NCI-H2029 treated with DMSO at 0.1 percent for 48 hours (cell line): ENCODE measurements around the gene ZNF226.
"Not testable (repeated sequence)": the region's sequence is repeated elsewhere in the genome, so short reads cannot be mapped to it uniquely, and the experiment has no call there.

Experiments
- DNase-seq: peaks from one replicate; lab custom pipeline; 2025; lab: John Stamatoyannopoulos, UW

Gene ZNF226

DNA sequence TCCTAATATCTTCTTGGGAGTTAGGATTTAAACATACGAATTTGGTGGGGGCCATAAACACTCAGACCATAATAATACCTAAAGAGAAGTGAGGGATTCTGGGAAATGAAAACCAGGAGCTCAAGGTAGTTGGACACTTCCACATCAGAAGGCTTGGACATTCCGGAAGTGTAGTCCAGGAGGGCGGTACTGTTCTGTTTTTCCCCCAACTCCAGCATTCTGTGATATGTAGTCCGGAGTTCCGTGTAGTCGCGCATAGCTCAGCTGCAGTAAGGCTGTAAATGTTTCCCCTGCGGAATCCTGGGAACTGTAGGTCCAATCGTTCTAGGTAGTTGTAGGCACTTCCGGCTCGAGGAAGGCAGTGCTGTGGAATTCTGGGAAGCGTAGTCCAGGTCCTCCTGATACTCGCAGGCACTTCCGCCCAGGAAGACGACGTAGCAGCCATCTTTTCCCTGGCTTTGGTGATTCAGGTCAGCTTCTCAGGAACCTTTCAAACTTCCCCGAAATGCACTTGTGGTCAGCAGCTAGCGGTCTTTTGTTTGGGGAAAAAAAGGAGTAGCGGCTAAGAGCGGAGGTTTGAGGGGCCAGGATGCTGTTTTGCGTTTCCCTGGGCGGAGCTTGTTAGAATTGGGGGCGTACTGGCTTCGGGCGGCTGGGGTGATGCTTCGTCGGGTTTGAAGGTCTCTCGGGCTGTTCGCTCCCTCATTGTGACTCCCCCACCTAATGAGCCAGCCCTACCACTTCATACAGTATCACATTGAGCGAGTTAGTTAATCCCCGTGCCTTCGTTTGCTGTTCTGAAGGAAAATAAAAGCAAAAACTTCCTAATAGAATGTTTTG, at the start of gene ZNF226:
Gene ZNF226, plus strand, starts transcription at position 428 of the 840 bp plus-strand sequence. CDS start 4,981 bp downstream, outside the sequence.
- DNase-seq: peak; percentile 99

DNA sequence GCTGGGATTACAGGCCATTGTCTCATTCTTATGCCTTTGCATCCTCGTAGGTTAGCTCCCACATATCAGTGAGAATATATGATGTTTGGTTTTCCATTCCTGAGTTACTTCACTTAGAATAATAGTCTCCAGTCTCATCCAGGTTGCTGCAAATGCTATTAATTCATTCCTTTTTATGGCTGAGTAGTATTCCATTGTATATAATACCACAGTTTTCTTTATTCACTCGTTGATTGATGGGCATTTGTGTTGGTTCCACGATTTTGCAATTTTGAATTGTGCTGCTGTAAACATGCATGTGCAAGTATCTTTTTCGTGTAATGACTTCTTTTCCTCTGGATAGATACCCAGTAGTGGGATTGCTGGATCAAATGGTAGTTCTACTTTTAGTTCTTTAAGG, 43.7 kb upstream of the ZNF226 start:
- not testable (repeated sequence) for DNase-seq

DNA sequence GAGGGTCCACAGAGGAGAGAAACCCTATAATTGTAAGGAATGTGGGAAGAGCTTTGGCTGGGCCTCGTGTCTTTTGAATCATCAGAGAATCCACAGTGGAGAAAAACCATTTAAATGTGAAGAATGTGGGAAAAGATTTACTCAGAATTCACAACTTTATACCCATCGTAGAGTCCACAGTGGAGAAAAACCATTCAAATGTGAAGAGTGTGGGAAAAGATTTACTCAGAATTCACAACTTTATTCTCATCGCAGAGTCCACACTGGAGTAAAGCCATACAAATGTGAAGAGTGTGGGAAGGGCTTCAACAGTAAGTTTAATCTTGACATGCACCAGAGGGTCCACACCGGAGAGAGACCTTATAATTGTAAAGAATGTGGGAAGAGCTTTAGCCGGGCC, 32.9 kb upstream of the ZNF226 start:
- no peak for DNase-seq

DNA sequence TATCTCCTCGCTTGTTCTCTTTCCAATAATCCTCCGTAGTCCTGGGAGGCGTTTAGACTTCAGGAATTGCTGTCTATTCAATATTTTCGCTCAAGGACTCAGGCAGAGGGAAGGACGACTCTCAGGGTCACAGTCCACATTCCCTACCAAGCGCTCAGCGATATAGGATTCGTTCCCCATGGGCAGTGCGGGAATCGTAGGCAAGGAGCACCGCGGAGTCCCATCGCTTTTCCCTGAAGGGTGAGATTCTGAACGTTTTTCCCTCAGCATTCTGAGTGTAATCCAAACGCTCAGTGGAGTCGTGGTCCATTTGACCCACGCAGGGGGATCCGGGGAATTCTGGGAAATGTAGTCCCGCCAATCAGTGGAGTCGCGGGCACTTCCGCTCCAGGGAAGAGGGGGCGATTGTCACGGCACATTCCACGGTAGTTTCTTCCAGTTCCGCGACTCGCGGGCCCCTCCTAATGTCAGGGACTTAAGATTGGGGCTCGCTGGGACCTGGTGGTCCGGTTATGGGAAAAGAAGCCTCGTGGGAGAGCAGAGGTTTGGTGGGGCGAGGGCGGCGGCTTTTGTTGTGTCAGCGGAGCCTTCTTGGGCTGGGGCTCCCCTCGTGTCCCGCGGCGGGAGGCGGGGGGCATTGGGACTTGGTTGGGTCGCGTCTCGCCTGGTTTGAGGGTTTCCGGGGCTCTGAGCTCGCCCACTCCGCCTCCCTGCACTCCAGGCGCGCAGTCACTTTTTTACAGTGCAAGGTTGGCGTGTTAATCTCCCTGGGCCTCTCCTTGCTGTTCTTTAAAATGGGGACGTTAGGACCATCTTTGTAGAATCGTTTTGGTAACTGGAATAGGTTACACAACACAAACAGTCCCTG, 23.5 kb upstream of the ZNF226 start, which contains the start of gene ZNF234:
Gene ZNF234, plus strand, starts transcription at position 364 of the 868 bp plus-strand sequence. CDS start 3,079 bp downstream, outside the sequence.
- DNase-seq: peak; percentile 71

DNA sequence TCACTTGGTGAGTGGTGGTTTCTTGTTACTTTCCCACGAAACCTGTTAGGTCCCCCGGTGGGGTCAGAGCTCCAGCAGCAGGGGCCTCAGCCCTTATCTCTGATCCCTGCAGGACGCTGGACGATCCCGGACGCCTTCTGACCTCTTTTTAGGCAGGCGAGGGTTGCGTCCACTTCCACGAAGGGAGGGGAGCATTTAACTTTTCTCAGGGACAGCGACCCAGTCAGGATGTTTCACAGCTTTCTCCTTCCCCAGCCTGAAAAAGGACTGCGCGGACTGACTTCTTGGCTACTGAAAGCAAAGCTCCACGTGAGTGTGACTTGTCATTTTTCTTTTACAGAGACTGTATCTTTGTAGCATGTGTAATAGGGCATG, 22.9 kb upstream of the ZNF226 start:
- no peak for DNase-seq

DNA sequence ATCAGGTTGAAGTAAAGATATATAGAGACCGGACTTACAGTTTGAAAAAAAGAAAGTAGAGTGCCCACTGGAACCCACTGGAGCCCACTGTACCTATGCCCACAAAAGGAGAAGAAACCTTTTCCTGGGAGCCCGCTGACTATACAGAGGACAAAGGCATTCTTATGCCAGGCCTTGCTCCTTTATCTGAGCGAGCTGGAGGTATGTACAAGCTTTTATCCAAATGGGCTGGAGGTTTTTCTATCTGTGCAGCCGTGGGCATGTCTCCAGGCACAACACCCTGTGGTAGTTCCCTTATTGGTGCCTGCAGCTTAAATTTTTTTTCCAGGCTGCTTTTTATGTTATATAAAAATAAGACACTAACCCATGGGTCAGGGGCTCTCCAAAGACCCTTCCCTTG, 15.1 kb upstream of the ZNF226 start:
- no peak for DNase-seq

DNA sequence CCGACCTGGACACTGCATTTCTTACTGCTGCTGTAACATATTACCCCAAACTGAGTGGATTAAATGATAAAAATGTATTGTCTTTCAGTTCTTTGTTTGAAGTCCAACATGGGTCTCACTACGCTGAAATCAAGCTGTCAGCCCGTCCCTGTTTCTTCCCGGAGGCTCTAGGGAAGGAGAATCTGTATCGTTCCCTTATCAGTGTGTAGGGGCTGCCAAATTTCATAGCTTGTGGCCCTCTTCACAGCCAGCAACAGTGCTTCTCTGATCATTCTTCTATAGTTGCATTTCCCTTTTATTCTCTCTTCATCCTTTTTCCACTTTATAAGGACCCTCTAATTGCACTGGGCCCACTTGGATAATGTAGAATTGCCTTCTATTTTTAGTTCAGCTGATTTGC, 13.4 kb upstream of the ZNF226 start:
- no peak for DNase-seq

DNA sequence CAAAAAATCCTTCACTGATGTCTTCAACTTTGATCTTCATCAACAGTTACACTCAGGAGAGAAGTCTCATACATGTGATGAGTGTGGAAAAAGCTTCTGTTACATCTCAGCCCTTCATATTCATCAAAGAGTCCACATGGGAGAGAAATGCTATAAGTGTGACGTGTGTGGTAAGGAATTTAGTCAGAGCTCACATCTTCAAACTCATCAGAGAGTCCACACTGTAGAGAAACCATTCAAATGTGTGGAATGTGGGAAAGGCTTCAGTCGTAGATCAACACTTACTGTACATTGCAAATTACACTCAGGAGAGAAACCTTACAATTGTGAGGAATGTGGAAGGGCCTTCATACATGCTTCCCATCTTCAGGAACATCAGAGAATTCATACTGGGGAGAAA, 8.4 kb upstream of the ZNF226 start:
- DNase-seq: no peak

DNA sequence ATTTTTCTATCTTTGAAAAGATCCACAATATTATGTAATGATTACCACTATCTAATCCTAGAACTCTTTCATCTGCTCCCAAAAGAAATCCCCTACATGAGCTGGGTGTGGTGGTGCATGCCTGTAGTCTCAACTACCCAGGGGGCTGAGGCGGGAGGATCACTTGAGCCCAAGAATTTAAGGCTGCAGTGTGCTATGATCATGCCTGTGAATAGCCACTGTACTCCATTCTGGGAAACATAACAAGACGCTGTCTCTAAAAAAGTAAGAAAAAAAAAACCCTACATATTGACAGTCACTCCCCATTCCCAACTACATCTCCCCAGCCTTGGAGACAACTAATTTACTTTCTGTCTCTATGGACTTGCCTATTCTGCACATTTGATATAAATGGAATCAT, 1.1 kb upstream of the ZNF226 start:
- no peak for DNase-seq

DNA sequence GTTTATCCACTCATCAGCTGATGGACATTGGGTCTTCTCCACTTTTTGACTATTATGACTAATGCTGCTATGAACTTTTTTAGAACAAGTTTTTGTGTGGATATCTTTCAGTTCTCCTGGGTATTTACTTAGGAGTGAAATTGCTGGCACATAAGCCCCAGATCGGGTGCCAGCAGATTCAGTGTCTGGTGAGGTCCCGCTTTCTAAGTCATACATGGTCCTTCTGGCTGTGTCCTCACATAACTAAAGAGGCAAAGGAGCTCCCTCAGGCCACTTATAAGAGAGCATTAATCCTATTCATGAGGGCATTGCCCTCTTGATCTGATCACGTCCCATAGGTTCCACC, 600 bp upstream of the ZNF226 start:
- DNase-seq: no peak

DNA sequence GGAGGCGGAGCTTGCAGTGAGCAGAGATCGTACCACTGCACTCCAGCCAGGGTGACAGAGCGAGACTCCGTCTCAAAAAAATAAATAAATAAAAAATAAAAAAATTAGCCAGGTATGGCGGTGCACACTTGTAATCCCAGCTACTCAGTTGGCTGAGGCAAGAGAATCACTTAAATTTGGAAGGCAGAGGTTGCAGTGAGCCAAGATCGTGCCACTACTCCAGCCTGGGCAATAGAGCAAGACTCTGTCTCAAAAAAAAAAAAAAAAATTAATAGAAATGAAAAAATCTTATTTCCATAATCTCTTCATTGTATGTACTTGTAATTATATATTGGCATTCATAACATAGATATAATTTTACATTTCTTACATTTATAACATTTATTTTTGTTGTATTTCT, 5.8 kb downstream of the ZNF226 start:
- not testable (repeated sequence) for DNase-seq

DNA sequence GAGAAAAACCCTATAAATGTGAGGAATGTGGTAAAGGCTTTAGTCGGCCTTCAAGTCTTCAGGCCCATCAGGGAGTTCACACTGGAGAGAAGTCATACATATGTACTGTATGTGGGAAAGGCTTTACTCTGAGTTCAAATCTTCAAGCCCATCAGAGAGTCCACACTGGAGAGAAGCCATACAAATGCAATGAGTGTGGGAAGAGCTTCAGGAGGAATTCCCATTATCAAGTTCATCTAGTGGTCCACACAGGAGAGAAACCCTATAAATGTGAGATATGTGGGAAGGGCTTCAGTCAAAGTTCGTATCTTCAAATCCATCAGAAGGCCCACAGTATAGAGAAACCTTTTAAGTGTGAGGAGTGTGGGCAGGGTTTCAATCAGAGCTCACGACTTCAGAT, 11.7 kb downstream of the ZNF226 start:
- no peak for DNase-seq

DNA sequence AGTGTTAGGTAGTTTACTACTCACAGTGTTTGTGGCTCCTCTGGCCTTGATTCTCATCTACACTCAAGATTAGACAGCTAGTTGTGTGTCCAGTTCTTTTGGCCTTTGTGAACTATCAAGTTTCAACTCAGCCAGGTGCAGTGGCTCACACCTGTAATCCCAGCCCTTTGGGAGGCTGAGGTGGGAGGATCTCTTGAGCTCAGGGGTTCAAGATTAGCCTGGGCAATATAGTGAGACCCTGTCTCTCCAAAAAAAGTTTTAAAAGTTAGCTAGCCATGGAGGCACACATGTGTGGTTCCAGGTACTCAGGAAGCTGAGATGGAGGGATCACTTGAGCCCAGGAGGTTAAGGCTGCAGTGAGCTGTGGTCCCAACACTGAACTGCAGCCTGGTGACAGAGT, 16.1 kb downstream of the ZNF226 start:
- no peak for DNase-seq

DNA sequence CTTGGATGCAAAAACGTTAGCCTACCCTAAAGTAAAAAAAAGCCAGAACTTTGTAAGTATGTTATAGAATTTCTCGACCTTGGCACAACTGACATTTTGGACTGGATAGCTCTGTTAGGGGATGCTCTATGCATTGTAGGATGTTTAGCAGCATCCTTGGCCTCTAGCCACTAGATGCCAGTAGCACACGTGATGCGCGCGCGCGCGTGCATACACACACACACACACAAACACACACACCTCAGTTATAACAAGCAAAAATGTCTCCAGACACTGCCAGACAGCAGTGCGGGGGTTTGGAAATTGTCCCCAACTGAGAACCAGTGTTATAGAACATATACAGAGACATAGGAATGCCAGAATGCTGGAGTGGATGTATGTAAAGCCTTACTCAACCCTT, 17.2 kb downstream of the ZNF226 start:
- DNase-seq: no peak

DNA sequence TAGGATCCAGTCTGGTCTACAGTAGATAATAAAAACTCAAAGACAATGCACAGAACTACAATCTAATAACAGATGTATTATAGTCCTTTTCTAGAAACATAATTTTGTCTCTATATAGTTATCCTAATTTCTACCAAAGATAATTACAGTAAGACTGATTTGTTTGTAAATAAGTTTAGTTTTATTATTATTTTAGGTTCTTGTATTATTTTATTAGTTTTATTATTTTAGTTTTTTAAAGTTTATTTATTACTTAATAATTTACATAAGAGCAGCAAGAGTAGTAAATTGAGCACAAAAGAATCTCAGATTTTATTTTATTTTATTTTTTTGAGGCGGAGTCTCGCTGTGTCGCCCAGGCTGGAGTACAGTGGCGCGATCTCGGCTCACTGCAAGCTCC, 25.1 kb downstream of the ZNF226 start:
- no peak for DNase-seq

DNA sequence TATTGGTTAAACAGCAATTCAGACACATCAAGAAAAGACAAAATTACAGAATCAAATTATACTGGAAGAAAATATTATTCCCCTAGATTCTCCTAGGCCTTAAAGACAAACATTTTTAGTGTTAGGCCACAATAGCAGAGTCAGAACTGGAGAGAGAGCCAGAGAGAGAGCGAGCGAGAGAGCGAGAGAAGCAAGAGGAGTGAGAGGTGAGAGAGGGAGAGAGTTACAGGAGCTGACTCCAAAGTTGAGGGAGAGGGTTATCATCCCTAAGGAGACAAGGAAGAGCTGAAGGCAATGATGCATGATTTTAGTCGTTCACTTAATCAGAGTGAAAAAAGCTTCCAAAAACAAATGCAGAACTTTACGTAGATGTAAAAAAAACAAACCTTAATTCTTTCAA, 27.2 kb downstream of the ZNF226 start:
- DNase-seq: no peak

DNA sequence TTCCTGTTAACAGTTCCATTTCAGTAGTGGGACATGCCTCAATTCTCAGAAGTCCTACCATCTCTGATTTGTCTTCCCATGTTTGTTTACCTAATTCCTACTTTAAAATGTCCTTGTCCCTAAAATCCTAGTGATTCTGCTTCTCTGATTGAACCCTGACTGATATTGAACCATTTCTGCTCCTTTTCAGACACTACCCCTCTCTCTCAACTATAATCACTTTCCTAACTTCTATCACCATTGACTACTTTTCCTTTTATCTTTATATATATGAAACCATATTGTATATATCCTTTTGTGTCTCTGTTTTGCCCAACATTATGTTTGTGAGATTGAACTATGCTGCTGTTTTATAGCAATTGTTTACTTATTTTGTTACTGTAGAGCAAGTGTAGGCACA, 31.9 kb downstream of the ZNF226 start:
- DNase-seq: no peak

DNA sequence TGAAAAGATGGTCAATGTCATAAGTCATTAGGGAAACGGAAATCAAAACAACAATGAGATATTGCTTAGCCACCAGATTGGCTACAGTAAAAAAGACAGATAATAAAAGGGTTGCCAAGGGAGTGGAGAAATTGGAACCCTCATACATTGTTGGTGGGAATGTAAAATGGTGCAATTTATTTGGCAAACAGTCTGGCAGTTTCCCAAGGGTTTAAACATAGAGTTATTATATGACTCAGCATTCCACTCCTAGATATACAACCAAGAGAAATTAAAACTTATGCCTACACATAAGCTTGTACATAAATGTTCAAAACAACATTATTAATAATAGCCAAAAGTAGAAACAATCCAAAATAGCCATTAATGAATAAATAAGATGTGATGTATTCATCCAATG, 37.6 kb downstream of the ZNF226 start:
- DNase-seq: no peak

DNA sequence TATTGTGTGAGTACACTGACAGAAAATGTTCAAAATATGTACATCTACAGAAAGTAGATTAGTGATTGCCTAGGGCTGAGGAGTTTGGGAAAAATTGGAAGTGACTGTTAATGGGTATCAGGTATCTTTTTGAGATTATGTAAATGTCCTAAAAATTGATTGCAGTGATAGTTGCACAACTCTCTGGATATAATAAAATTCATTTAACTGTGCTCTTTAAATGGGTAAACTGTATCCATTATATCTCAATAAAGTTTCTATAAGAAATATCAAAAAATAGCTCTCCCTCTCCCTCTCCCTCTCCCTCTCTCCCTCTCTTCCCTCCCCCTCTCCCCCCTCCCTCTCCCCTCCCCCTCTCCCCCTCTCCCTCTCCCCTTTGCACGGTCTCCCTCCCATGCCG, 38.1 kb downstream of the ZNF226 start:
- no peak for DNase-seq

DNA sequence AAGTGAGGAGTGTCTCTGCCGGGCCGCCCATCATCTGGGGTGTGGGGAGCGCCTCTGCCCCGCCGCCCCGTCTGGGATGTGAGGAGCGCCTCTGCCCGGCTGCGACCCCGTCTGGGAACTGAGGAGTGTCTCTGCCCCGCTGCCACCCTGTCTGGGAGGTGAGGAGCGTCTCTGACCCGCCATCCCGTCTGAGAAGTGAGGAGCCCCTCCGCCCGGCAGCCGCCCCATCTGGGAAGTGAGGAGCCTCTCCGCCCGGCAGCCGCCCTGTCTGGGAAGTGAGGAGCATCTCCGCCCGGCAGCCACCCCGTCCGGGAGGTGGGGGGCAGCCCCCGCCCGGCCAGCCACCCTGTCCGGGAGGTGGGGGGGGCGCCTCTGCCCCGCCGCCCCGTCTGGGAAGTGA, 39.0 kb downstream of the ZNF226 start:
- DNase-seq: not testable (repeated sequence)

DNA sequence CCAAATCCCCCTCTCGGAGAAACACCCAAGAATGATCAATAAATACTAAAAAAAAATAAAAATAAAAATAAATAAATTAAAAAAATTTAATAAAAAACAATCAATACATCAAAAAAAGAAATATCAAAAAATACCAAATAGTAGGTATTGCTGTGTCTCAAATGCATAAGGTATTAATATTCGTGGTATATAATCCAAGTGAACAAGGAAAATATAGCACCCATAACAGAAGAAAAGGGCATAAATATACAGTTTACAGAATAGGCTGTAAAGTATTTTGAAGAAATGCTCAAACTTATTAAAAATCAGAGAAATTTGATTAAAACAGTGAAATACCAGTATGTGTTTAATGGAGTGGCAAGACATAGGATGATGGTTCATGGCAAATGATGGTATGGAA, 39.9 kb downstream of the ZNF226 start:
- DNase-seq: no peak

DNA sequence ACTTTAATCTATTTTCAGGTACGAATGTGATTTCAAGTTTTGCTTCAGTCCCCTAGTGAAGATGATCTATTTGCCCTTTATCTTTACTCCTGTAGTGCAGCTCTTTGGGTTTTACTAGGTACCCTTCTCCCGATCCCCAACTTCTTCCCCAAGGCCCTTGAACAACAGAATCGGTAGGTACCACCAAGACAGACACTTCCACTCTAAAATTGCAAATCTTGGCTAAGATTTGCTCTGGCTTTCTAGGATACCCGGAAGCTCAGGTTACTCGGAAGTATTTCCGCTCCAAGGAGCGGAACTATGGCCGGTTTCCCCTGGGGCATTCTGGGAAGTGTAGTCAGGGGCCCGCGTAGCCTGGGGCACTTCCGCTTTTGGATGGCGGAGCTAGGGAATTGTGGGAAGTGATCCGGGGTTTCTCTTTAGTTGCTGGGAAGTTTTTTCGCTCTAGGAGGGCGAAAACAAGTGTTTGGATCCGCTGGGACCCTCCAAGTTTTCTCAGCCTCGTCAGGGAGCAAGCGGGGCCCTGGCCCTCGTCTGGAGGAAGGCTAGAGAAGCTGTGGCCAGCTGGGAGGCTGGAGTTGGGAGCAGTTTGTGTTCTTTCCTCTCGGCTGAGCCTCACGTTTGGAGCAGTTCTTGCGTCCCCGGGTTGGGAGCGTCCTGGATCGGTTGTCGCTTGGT, 42.4 kb downstream of the ZNF226 start:
- DNase-seq: peak; percentile 93
